Thymus (tissue), 11 donors: ENCODE results near the gene MT3. TPM values are rescaled to one million over a fixed set of nuclear protein-coding genes. Genes with fewer than 3 reads are reported as not detected.

ENCODE experiments used
- DNase-seq, 9 donors: peaks; one replicate each; pipeline ENCODE4 v3.0.0-alpha.2; 2013; ENCODE audit warnings: low spot score in 9 of 9, low read depth in 6 of 9, missing footprints in 1 of 9
- H3K27ac ChIP-seq, 2 donors: one replicate each; pipeline ENCODE4 v1.5.1; 2013; ENCODE audit warnings: control low read depth in 1 of 2, low read depth in 1 of 2, low read length in 1 of 2, mild to moderate bottlenecking in 1 of 2, moderate library complexity in 1 of 2
- H3K27me3 ChIP-seq, 2 donors: one replicate each; pipeline ENCODE4 v1.5.1; 2013; ENCODE audit warnings: low read length in 1 of 2; ENCODE audit not compliant: control insufficient read depth in 2 of 2, insufficient read depth in 1 of 2
- H3K36me3 ChIP-seq, 2 donors: one replicate each; pipeline ENCODE4 v1.5.1; 2013; ENCODE audit warnings: low read length in 1 of 2, mild to moderate bottlenecking in 1 of 2, moderate library complexity in 1 of 2; ENCODE audit not compliant: control insufficient read depth in 2 of 2, insufficient read depth in 2 of 2
- H3K4me1 ChIP-seq, 2 donors: one replicate each; pipeline ENCODE4 v1.5.1; 2013; ENCODE audit warnings: low read length in 2 of 2; ENCODE audit not compliant: control insufficient read depth in 2 of 2, insufficient read depth in 2 of 2
- H3K4me3 ChIP-seq, 2 donors: one replicate each; pipeline ENCODE4 v1.5.1; 2013; ENCODE audit warnings: low read length in 2 of 2, control low read depth in 1 of 2, mild to moderate bottlenecking in 1 of 2
- H3K9me3 ChIP-seq, 2 donors: one replicate each; pipeline ENCODE4 v1.5.1; 2013; ENCODE audit warnings: low read length in 1 of 2, mild to moderate bottlenecking in 1 of 2; ENCODE audit not compliant: control insufficient read depth in 2 of 2, insufficient read depth in 1 of 2
- WGBS: extraction: QIAGEN DNeasy Blood & Tissue Kit; methylation state at CpG from one replicate; pipeline ENCODE4 v1.1.7; 2013; 5-methylcytosine and 5-hydroxymethylcytosine counted together
- polyA plus RNA-seq: library from polyadenylated mRNA; stranded (reverse); fragments of 200-250 nt; gene quantifications from one replicate; pipeline ENCODE4 v1.2.3, GENCODE V29; 2013
- total RNA-seq: library from RNA; stranded (reverse); fragments of 120-200 nt; gene quantifications from one replicate; pipeline ENCODE4 v1.2.4, GENCODE V29; 2013
- donor health status: healthy.

MT3 gene
- total and polyA plus RNA-seq, 2 donors, result 2.5 to 13.1 TPM

DNA sequence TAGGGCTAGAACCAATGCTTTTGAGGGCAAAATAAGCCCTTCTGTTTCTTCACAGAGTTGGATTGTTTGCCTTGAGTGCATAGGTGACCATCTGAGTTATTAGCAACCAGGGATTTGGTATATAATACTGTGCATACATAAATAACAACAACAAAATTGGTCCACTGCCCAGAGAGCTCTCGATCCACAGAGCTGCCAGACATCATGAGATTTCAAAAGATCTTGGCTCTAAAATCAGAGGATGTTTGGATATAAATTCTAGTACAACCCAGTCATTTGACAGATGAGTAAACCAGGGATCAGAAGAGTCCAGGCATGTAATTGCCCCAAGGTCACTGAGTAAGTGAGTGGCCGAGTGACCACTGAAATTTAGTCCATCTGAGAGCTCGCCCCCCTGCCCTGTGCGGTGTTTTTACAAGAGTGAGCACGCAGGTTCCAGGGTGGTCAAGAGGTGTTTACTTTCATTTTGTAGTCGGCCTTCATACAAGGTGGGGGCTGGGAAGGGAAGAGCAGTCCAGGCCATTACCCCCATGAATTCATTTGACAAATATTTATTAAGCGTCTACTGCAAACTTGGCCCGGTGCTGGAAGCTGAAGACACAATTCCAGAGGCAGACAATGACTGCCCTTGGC lies 17.3 kb downstream of the MT3 start:
- Histone ChIP-seq H3K9me3 (no peaks in the 10 kb centered on the region), H3K4me1 (peaks cover 11 to 39% of the 10 kb centered on the region in 2 donors), H3K36me3 (no peaks in the 10 kb centered on the region), H3K27me3 (peaks cover 0 to 42% of the 10 kb centered on the region in 2 donors), H3K4me3 (no peak overlapping the region), H3K27ac (peak overlapping the region; percentile 37 to 85)
- WGBS, result 92% methylated on average over 8 of the region's 8 CpGs
- no peak for DNase-seq

GRCh38 chr16:56607109-56607618 lies 17.8 kb downstream of the MT3 start:
- no peak overlapping the region for H3K4me3 ChIP-seq
- peaks cover 0 to 36% of the 10 kb centered on the region in 2 donors for H3K27me3 ChIP-seq
- H3K27ac ChIP-seq, result peak overlapping the region; percentile 37 to 85
- no peak for DNase-seq
- H3K4me1 ChIP-seq, result peaks cover 11 to 39% of the 10 kb centered on the region in 2 donors
- 84% methylated on average over 14 of the region's 14 CpGs for WGBS
- no peaks in the 10 kb centered on the region for H3K36me3 ChIP-seq
- no peaks in the 10 kb centered on the region for H3K9me3 ChIP-seq

DNA sequence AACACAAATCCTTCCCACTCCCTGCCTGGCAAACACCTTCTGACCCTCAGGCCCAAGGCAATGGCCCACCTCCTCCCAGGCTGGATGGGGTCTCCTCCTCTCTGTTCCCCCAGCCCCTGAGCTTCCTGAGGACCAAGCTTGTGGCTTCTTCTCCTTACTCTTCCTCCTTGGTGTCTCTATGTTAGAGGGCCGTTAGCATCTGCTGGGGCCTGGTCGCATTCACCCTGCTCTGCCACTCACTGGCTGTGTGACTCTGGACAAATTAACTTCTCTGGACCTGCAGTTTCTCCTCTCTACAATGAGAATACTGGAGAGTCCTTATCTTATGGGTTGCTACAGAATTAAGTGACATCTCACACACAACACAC lies 18.3 kb downstream of the MT3 start:
- Histone ChIP-seq H3K27ac (peak overlapping the region; percentile 34 to 82), H3K4me3 (no peak overlapping the region), H3K9me3 (no peaks in the 10 kb centered on the region), H3K4me1 (peaks cover 11 to 39% of the 10 kb centered on the region in 2 donors), H3K36me3 (no peaks in the 10 kb centered on the region), H3K27me3 (peaks cover 0 to 34% of the 10 kb centered on the region in 2 donors)
- 74% methylated on average over 2 of the region's 2 CpGs for WGBS
- no peak for DNase-seq

GRCh38 chr16:56608043-56608875 lies 18.9 kb downstream of the MT3 start, which contains the start of gene MT2A:
TSS of gene MT2A (plus strand) at chr16:56608584. CDS start at chr16:56608656, 72 bp downstream.
- 13% methylated on average over 62 of the region's 62 CpGs for WGBS
- Histone ChIP-seq H3K4me1 (peaks cover 11 to 39% of the 10 kb centered on the region in 2 donors), H3K4me3 (peak within 1 kb of the TSS; percentile 38 to 51), H3K9me3 (no peaks in the 10 kb centered on the region), H3K27ac (peak within 1 kb of the TSS; percentile 67 to 82), H3K27me3 (peaks cover 0 to 30% of the 10 kb centered on the region in 2 donors), H3K36me3 (no peaks in the 10 kb centered on the region)
- DNase-seq, result peak in 7 of 9 donors; percentile 42 to 88 (median 66)

GRCh38 chr16:56608876-56609462 lies 19.6 kb downstream of the MT3 start:
- Histone ChIP-seq H3K27ac (peak overlapping the region; percentile 66 to 67), H3K4me1 (peaks cover 11 to 39% of the 10 kb centered on the region in 2 donors), H3K4me3 (peak overlapping the region; percentile 38 to 51), H3K36me3 (no peaks in the 10 kb centered on the region), H3K27me3 (peaks cover 0 to 26% of the 10 kb centered on the region in 2 donors), H3K9me3 (no peaks in the 10 kb centered on the region)
- WGBS, result 1% methylated on average over 21 of the region's 21 CpGs
- DNase-seq, result no peak

GRCh38 chr16:56609463-56609921 lies 20.2 kb downstream of the MT3 start:
- Histone ChIP-seq H3K4me3 (peak overlapping the region; percentile 38 to 51), H3K27me3 (peaks cover 0 to 22% of the 10 kb centered on the region in 2 donors), H3K27ac (peak overlapping the region; percentile 62 to 67), H3K4me1 (peaks cover 11 to 39% of the 10 kb centered on the region in 2 donors), H3K36me3 (no peaks in the 10 kb centered on the region), H3K9me3 (no peaks in the 10 kb centered on the region)
- WGBS, result 1% methylated on average over 6 of the region's 6 CpGs
- DNase-seq, result peak; percentile 28 to 83 (median 49)

DNA sequence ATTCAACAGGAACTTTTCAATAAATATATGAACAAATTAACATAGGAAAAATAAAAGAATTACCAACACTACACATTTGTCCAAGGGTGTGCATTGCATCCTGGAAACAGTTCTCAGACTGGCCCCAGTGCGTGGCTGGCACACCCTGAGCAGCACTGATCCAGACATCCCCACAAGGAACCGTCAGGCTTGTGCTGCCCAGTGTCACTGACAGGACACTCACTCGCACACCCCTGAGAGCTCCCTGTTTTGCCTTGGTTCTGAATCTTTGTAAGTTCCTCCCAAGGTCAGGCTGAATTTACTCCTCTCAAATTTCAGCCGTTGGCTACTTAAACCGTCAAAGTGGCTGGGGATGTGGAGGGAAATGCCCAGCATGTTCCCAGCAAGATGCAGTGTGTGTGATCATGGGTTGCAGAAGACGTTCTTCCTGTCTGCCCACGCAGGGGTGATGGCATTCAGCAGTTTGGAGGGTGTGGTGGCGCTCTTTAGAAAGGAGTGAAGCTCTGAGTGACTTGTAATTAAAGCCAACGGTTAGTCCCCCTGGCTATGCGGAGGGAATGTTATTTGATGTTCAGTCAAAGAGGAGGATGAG lies 20.8 kb downstream of the MT3 start:
- Histone ChIP-seq H3K4me1 (peaks cover 11 to 39% of the 10 kb centered on the region in 2 donors), H3K36me3 (no peaks in the 10 kb centered on the region), H3K9me3 (no peaks in the 10 kb centered on the region), H3K27me3 (peaks cover 0 to 26% of the 10 kb centered on the region in 2 donors), H3K27ac (peak overlapping the region; percentile 67 to 89), H3K4me3 (no peak overlapping the region)
- DNase-seq, result peak in 2 of 9 donors; percentile 39 to 72
- WGBS, result 62% methylated on average over 10 of the region's 10 CpGs

DNA sequence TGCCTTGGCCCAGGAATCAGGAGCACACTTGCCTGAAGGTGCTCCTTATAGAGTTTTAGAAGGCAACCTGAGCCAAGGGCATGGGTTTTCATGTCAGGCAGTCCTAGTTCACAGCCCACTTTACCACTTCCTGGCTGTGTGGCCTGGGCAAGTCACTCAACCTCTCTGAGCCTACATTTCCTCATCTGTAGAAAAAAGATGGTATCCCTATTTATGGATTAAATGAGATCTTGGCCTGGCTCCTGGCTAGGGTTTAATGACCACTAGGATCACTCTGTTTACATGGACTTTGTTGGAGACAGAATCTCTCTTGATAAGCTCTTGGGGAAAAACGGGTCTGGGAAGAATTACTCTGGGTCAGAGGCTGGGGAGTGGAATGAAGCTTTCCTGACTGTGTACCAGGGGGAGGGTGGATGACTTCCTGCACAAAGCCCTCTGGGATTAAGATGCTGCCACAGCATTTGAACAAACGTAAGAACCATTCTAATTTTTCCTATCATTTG lies 21.3 kb downstream of the MT3 start:
- Histone ChIP-seq H3K4me1 (peaks cover 11 to 39% of the 10 kb centered on the region in 2 donors), H3K9me3 (no peaks in the 10 kb centered on the region), H3K36me3 (no peaks in the 10 kb centered on the region), H3K4me3 (no peak overlapping the region), H3K27ac (peak overlapping the region; percentile 67 to 89), H3K27me3 (peaks cover 0 to 29% of the 10 kb centered on the region in 2 donors)
- no peak for DNase-seq
- WGBS, result 96% methylated on average over 2 of the region's 2 CpGs
